Chondrocyte (in vitro differentiated cells): ENCODE results near the gene MSLN. TPM values are rescaled to one million over a fixed set of nuclear protein-coding genes. Genes with fewer than 3 reads are reported as not detected.
"Not testable (repeated sequence)": the region's sequence is repeated elsewhere in the genome, so short reads cannot be mapped to it uniquely, and the experiment has no call there.

Experiments used
- DNase-seq: peaks from one replicate; pipeline ENCODE4 v3.0.0; 2021; ENCODE audit warnings: mixed read lengths, low spot score
- H3K27ac Mint-ChIP-seq: one replicate; pipeline ENCODE4 v1.8.0; 2021; ENCODE audit warnings: mild to moderate bottlenecking, moderate library complexity, mixed read lengths; ENCODE audit not compliant: unreplicated experiment
- H3K27me3 Mint-ChIP-seq: 2 replicates; pipeline ENCODE4 v1.8.0; 2021; ENCODE audit warnings: low read depth, mixed read lengths
- H3K36me3 Mint-ChIP-seq: 2 replicates; pipeline ENCODE4 v1.8.0; 2021; ENCODE audit warnings: low read depth, mixed read lengths
- H3K4me1 Mint-ChIP-seq: 2 replicates; pipeline ENCODE4 v1.8.0; 2021; ENCODE audit warnings: low read depth, mild to moderate bottlenecking, mixed read lengths
- H3K4me3 Mint-ChIP-seq: one replicate; pipeline ENCODE4 v1.8.0; 2021; ENCODE audit warnings: mild to moderate bottlenecking, moderate library complexity, mixed read lengths; ENCODE audit not compliant: unreplicated experiment
- H3K9me3 Mint-ChIP-seq: 2 replicates; pipeline ENCODE4 v1.8.0; 2021; ENCODE audit warnings: low read depth, mixed read lengths
- CTCF ChIP-seq: fragments of 200-600 bp; sonication (generic); IDR thresholded peaks from 2 replicates; pipeline ENCODE4 v1.5.0; 2021; ENCODE audit warnings: antibody characterized with exemption, mild to moderate bottlenecking, moderate library complexity
- total RNA-seq: library from RNA; stranded (reverse); gene quantifications from 3 replicates; pipeline ENCODE4 v1.2.1, GENCODE V29; 2021

MSLN gene
- total RNA-seq, 1 donor from 2014 or later, result not detected

GRCh38 chr16:752007-752312, 8.6 kb upstream of the MSLN start:
- TF ChIP-seq CTCF, result no peak
- Mint-ChIP-seq H3K4me3 (no peak overlapping the region), H3K4me1 (peaks cover 8% of the 10 kb centered on the region), H3K27ac (peak overlapping the region; percentile 49), H3K27me3 (peaks cover 12% of the 10 kb centered on the region), H3K36me3 (no peaks in the 10 kb centered on the region), H3K9me3 (peaks cover 5% of the 10 kb centered on the region)
- DNase-seq, result no peak

- not testable (repeated sequence) for H3K27ac Mint-ChIP-seq, H3K4me1 Mint-ChIP-seq, H3K36me3 Mint-ChIP-seq, H3K9me3 Mint-ChIP-seq, DNase-seq, H3K4me3 Mint-ChIP-seq
- H3K27me3 Mint-ChIP-seq, result peaks cover 13% of the 10 kb centered on the region
Observed at GRCh38 chr16:754121-754607, 6.4 kb upstream of the MSLN start.

GRCh38 chr16:754656-755055, 5.9 kb upstream of the MSLN start:
- Mint-ChIP-seq H3K9me3 (peaks cover 5% of the 10 kb centered on the region), H3K4me1 (no peaks in the 10 kb centered on the region), H3K27me3 (peaks cover 13% of the 10 kb centered on the region), H3K36me3 (no peaks in the 10 kb centered on the region), H3K4me3 (no peak overlapping the region), H3K27ac (no peak overlapping the region)
- no peak for DNase-seq
- no peak for TF ChIP-seq CTCF

GRCh38 chr16:756428-756827, 4.1 kb upstream of the MSLN start:
- Mint-ChIP-seq H3K36me3 (no peaks in the 10 kb centered on the region), H3K27me3 (peaks cover 10% of the 10 kb centered on the region), H3K27ac (no peak overlapping the region), H3K9me3 (peaks cover 5% of the 10 kb centered on the region), H3K4me1 (no peaks in the 10 kb centered on the region), H3K4me3 (no peak overlapping the region)
- DNase-seq, result no peak
- no peak for TF ChIP-seq CTCF

- peaks cover 5% of the 10 kb centered on the region for H3K9me3 Mint-ChIP-seq
- peaks cover 5% of the 10 kb centered on the region for H3K27me3 Mint-ChIP-seq
- no peaks in the 10 kb centered on the region for H3K4me1 Mint-ChIP-seq
- H3K36me3 Mint-ChIP-seq, result no peaks in the 10 kb centered on the region
- H3K27ac Mint-ChIP-seq, result no peak overlapping the region
- peak; percentile 82 for DNase-seq
- TF ChIP-seq CTCF, result no peak
- no peak overlapping the region for H3K4me3 Mint-ChIP-seq
Observed at GRCh38 chr16:759110-759910, 1.2 kb upstream of the MSLN start.

- Mint-ChIP-seq H3K9me3 (peaks cover 5% of the 10 kb centered on the region), H3K4me1 (no peaks in the 10 kb centered on the region), H3K4me3 (no peak overlapping the region), H3K36me3 (no peaks in the 10 kb centered on the region), H3K27ac (no peak overlapping the region), H3K27me3 (peaks cover 5% of the 10 kb centered on the region)
- no peak for TF ChIP-seq CTCF
- no peak for DNase-seq
Observed at GRCh38 chr16:760065-760464, 469 bp upstream of the MSLN start.
